Measurements from ENCODE around the gene RALGAPA2.

GRCh38 chr20:20655883-20656282, 56.6 kb downstream of the RALGAPA2 start:
- TF ChIP-seq POLR2A (IDR thresholded peaks at IDR 0.05) (no peak), CTCF (IDR thresholded peaks at IDR 0.05) (no peak)

All from body of pancreas (tissue), 4 donors.